ENCODE measurements around the gene ARIH1.

GRCh38 chr15:72579814-72580213 is 105.7 kb downstream of the ARIH1 start:
- TF ChIP-seq, protein P1, sequence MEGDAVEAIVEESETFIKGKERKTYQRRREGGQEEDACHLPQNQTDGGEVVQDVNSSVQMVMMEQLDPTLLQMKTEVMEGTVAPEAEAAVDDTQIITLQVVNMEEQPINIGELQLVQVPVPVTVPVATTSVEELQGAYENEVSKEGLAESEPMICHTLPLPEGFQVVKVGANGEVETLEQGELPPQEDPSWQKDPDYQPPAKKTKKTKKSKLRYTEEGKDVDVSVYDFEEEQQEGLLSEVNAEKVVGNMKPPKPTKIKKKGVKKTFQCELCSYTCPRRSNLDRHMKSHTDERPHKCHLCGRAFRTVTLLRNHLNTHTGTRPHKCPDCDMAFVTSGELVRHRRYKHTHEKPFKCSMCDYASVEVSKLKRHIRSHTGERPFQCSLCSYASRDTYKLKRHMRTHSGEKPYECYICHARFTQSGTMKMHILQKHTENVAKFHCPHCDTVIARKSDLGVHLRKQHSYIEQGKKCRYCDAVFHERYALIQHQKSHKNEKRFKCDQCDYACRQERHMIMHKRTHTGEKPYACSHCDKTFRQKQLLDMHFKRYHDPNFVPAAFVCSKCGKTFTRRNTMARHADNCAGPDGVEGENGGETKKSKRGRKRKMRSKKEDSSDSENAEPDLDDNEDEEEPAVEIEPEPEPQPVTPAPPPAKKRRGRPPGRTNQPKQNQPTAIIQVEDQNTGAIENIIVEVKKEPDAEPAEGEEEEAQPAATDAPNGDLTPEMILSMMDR (IDR thresholded peaks at IDR 0.05 in 8 of 11, conservative IDR thresholded peaks at IDR 0.05 in 3 of 11): no peak
- no peak for TF ChIP-seq POLR2AphosphoS5 (IDR thresholded peaks at IDR 0.05)

Measured in spleen (tissue), 7 donors.